ENCODE measurements around the gene PEX19. TPM values are rescaled to one million over a fixed set of nuclear protein-coding genes. Genes with fewer than 3 reads are reported as not detected.

The PEX19 gene
- polyA plus RNA-seq, 1 donor (not counting 4 experiments of a cell fraction or from before 2014, with no cell fraction given), result 48.7 TPM

GRCh38 chr1:160260406-160261382 is 24.2 kb downstream of the PEX19 start:
- Histone ChIP-seq H3K4me2 (ENCODE audit: control insufficient read depth, extremely low read depth, insufficient read depth, low read depth, low read length) (peak overlapping the region; percentile 98), H3K79me2 (ENCODE audit: control insufficient read depth, insufficient read depth, low read length) (peaks cover 41% of the 10 kb centered on the region), H3K4me1 (ENCODE audit: control insufficient read depth, extremely low read depth, insufficient read depth, low read length) (peaks cover 32% of the 10 kb centered on the region), H3K27me3 (ENCODE audit: control insufficient read depth, extremely low read depth, insufficient read depth, low read length) (no peaks in the 10 kb centered on the region), H2AFZ (ENCODE audit: control insufficient read depth, low read length) (no peak overlapping the region), H3K36me3 (ENCODE audit: control insufficient read depth in 2 of 2, extremely low read depth in 1 of 2, insufficient read depth in 2 of 2, low read length in 2 of 2) (peaks cover 1 to 10% of the 10 kb centered on the region in 2 experiments), H3K9me1 (ENCODE audit: control insufficient read depth, extremely low read depth, insufficient read depth, low read length) (no peaks in the 10 kb centered on the region), H3K9ac (ENCODE audit: control insufficient read depth, extremely low read depth, insufficient read depth, low read length) (peak overlapping the region; percentile 100), H3K4me3 (ENCODE audit: control insufficient read depth in 2 of 3, extremely low read depth in 1 of 3, insufficient read depth in 2 of 3, low read depth in 1 of 3, low read length in 3 of 3) (peak overlapping the region; percentile 95 to 100 (median 99)), H3K9me3 (ENCODE audit: control insufficient read depth, low read depth, low read length) (no peaks in the 10 kb centered on the region), H4K20me1 (ENCODE audit: control insufficient read depth, extremely low read depth, insufficient read depth, low read length) (peaks cover 6% of the 10 kb centered on the region), H3K27ac (ENCODE audit: control insufficient read depth, insufficient read depth, low read length) (peak overlapping the region; percentile 100)
- dilution Hi-C loops (cut with MboI; ENCODE audit: extremely low pct_ligation_motif_present, low sequenced_read_pairs), result no loop called here
- FAIRE-seq (peak; percentile 68), DNase-seq (ENCODE audit: low read depth, low spot score) (no peak)
- TF ChIP-seq CTCF (optimal IDR thresholded peaks at IDR 0.05 in 1 of 3, IDR thresholded peaks at IDR 0.05 in 1 of 3, conservative IDR thresholded peaks at IDR 0.05 in 1 of 3; ENCODE audit: extremely low read depth in 1 of 3, insufficient read depth in 2 of 3, low read length in 3 of 3), result no peak
- TF ChIP-seq EZH2 (IDR thresholded peaks at IDR 0.05; ENCODE audit: low read length), result no peak

- no peak for TF ChIP-seq EZH2 (IDR thresholded peaks at IDR 0.05; ENCODE audit: low read length)
- no peak for TF ChIP-seq CTCF (optimal IDR thresholded peaks at IDR 0.05 in 1 of 3, IDR thresholded peaks at IDR 0.05 in 1 of 3, conservative IDR thresholded peaks at IDR 0.05 in 1 of 3; ENCODE audit: extremely low read depth in 1 of 3, insufficient read depth in 2 of 3, low read length in 3 of 3)
- H3K4me3 ChIP-seq (ENCODE audit: control insufficient read depth in 2 of 3, extremely low read depth in 1 of 3, insufficient read depth in 2 of 3, low read depth in 1 of 3, low read length in 3 of 3), result no peak overlapping the region
- peaks cover 32% of the 10 kb centered on the region for H3K4me1 ChIP-seq (ENCODE audit: control insufficient read depth, extremely low read depth, insufficient read depth, low read length)
- H2AFZ ChIP-seq (ENCODE audit: control insufficient read depth, low read length), result no peak overlapping the region
- DNase-seq (ENCODE audit: low read depth, low spot score) (no peak), FAIRE-seq (no peak)
- H3K79me2 ChIP-seq (ENCODE audit: control insufficient read depth, insufficient read depth, low read length), result peaks cover 41% of the 10 kb centered on the region
- H3K36me3 ChIP-seq (ENCODE audit: control insufficient read depth in 2 of 2, extremely low read depth in 1 of 2, insufficient read depth in 2 of 2, low read length in 2 of 2), result peaks cover 1 to 10% of the 10 kb centered on the region in 2 experiments
- H3K4me2 ChIP-seq (ENCODE audit: control insufficient read depth, extremely low read depth, insufficient read depth, low read depth, low read length), result no peak overlapping the region
- dilution Hi-C loops (cut with MboI; ENCODE audit: extremely low pct_ligation_motif_present, low sequenced_read_pairs), result no loop called here
- no peaks in the 10 kb centered on the region for H3K9me3 ChIP-seq (ENCODE audit: control insufficient read depth, low read depth, low read length)
- H3K9ac ChIP-seq (ENCODE audit: control insufficient read depth, extremely low read depth, insufficient read depth, low read length), result no peak overlapping the region
- H3K27me3 ChIP-seq (ENCODE audit: control insufficient read depth, extremely low read depth, insufficient read depth, low read length), result no peaks in the 10 kb centered on the region
- H4K20me1 ChIP-seq (ENCODE audit: control insufficient read depth, extremely low read depth, insufficient read depth, low read length), result peaks cover 6% of the 10 kb centered on the region
- no peaks in the 10 kb centered on the region for H3K9me1 ChIP-seq (ENCODE audit: control insufficient read depth, extremely low read depth, insufficient read depth, low read length)
- H3K27ac ChIP-seq (ENCODE audit: control insufficient read depth, insufficient read depth, low read length), result no peak overlapping the region
Measured at GRCh38 chr1:160258177-160258798, 26.6 kb downstream of the PEX19 start.

All from keratinocyte (primary cell).